ENCODE measurements around the gene MYOG.

GRCh38 chr1:203082571-203083462 is 3.0 kb downstream of the MYOG start:
- TF ChIP-seq EZH2 (IDR thresholded peaks at IDR 0.05; ENCODE audit: borderline replicate concordance, insufficient read depth, low read depth, low read length, poor library complexity, severe bottlenecking), result no peak
- no peak for TF ChIP-seq CTCF (IDR thresholded peaks at IDR 0.05)
